Measurements from ENCODE around the gene ZNF598. TPM values are rescaled to one million over a fixed set of nuclear protein-coding genes. Genes with fewer than 3 reads are reported as not detected.

ZNF598 gene
- total and polyA plus RNA-seq, 2 experiments from 2014 or later, result 8.5 to 48.6 TPM

GRCh38 chr16:1974157-1975070 lies 35.2 kb downstream of the ZNF598 start (continued):
- TF ChIP-seq ZNF114 (CRISPR knock-in tag; IDR thresholded peaks at IDR 0.05) (no peak), POLR2AphosphoS5 (IDR thresholded peaks at IDR 0.05; ENCODE audit: low read depth) (no peak), ZNF331 (CRISPR knock-in tag; IDR thresholded peaks at IDR 0.05; ENCODE audit: low read depth) (no peak), CREB1 (CRISPR knock-in tag; IDR thresholded peaks at IDR 0.05; ENCODE audit: low read depth) (no peak), JUNB (IDR thresholded peaks at IDR 0.05; ENCODE audit: unreplicated experiment) (no peak), ZNF462 (CRISPR knock-in tag; IDR thresholded peaks at IDR 0.05) (no peak), EZH2 (IDR thresholded peaks at IDR 0.05; ENCODE audit: low read depth, unreplicated experiment) (no peak)
- TF ChIP-seq, protein P1, sequence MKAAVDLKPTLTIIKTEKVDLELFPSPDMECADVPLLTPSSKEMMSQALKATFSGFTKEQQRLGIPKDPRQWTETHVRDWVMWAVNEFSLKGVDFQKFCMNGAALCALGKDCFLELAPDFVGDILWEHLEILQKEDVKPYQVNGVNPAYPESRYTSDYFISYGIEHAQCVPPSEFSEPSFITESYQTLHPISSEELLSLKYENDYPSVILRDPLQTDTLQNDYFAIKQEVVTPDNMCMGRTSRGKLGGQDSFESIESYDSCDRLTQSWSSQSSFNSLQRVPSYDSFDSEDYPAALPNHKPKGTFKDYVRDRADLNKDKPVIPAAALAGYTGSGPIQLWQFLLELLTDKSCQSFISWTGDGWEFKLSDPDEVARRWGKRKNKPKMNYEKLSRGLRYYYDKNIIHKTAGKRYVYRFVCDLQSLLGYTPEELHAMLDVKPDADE (IDR thresholded peaks at IDR 0.05), result no peak

Measured in GM23338 (cell line).